Measurements from ENCODE around the gene RBFOX1.

The RBFOX1 gene

GRCh38 chr16:7526736-7527135 lies 194.1 kb downstream of the RBFOX1 start:
- no peak for TF ChIP-seq CTCF (IDR thresholded peaks at IDR 0.05; ENCODE audit: low read depth, low read length)
- DNase-seq (ENCODE audit: low read depth in 2 of 2): no peak
- no peak overlapping the region for H3K4me3 ChIP-seq (replicated peaks in 1 of 2; ENCODE audit: low read depth in 2 of 2, low read length in 2 of 2)

- no peak for DNase-seq (ENCODE audit: low read depth in 2 of 2)
- H3K4me3 ChIP-seq (replicated peaks in 1 of 2; ENCODE audit: low read depth in 2 of 2, low read length in 2 of 2): no peak overlapping the region
- no peak for TF ChIP-seq CTCF (IDR thresholded peaks at IDR 0.05; ENCODE audit: low read depth, low read length)
Observed at GRCh38 chr16:7532534-7532933, 199.9 kb downstream of the RBFOX1 start.

GRCh38 chr16:7534749-7535148 lies 202.1 kb downstream of the RBFOX1 start:
- DNase-seq (ENCODE audit: low read depth in 2 of 2): no peak
- H3K4me3 ChIP-seq (replicated peaks in 1 of 2; ENCODE audit: low read depth in 2 of 2, low read length in 2 of 2): no peak overlapping the region
- TF ChIP-seq CTCF (IDR thresholded peaks at IDR 0.05; ENCODE audit: low read depth, low read length): no peak

GRCh38 chr16:7541026-7541425 lies 208.4 kb downstream of the RBFOX1 start:
- DNase-seq (ENCODE audit: low read depth in 2 of 2): no peak
- no peak for TF ChIP-seq CTCF (IDR thresholded peaks at IDR 0.05; ENCODE audit: low read depth, low read length)

GRCh38 chr16:7545251-7545650 lies 212.6 kb downstream of the RBFOX1 start:
- no peak for DNase-seq (ENCODE audit: low read depth in 2 of 2)
- H3K4me3 ChIP-seq (replicated peaks in 1 of 2; ENCODE audit: low read depth in 2 of 2, low read length in 2 of 2): no peak overlapping the region
- no peak for TF ChIP-seq CTCF (IDR thresholded peaks at IDR 0.05; ENCODE audit: low read depth, low read length)

More at GRCh38 chr16:7541026-7541425, 208.4 kb downstream of the RBFOX1 start:
- H3K4me3 ChIP-seq (replicated peaks in 1 of 2; ENCODE audit: low read depth in 2 of 2, low read length in 2 of 2): no peak overlapping the region

- no peak overlapping the region for H3K4me3 ChIP-seq (replicated peaks in 1 of 2; ENCODE audit: low read depth in 2 of 2, low read length in 2 of 2)
- no peak for DNase-seq (ENCODE audit: low read depth in 2 of 2)
- no peak for TF ChIP-seq CTCF (IDR thresholded peaks at IDR 0.05; ENCODE audit: low read depth, low read length)
Observed at GRCh38 chr16:7546948-7547347, 214.3 kb downstream of the RBFOX1 start.

GRCh38 chr16:7547736-7548135 lies 215.1 kb downstream of the RBFOX1 start:
- H3K4me3 ChIP-seq (replicated peaks in 1 of 2; ENCODE audit: low read depth in 2 of 2, low read length in 2 of 2): no peak overlapping the region
- no peak for DNase-seq (ENCODE audit: low read depth in 2 of 2)
- TF ChIP-seq CTCF (IDR thresholded peaks at IDR 0.05; ENCODE audit: low read depth, low read length): no peak
